H7 (cell line): ENCODE results near the gene IFRD2. TPM values are rescaled to one million over a fixed set of nuclear protein-coding genes. Genes with fewer than 3 reads are reported as not detected.

Source experiments
- DNase-seq: peaks from one replicate; pipeline ENCODE4 v3.0.0; 2012
- H3K27me3 ChIP-seq: 2 replicates; pipeline ENCODE4 v1.6.0; 2011; ENCODE audit warnings: mild to moderate bottlenecking, low read length; ENCODE audit not compliant: control insufficient read depth, insufficient read depth
- H3K36me3 ChIP-seq: replicated peaks from 2 replicates; pipeline ENCODE4 v1.5.1; 2011; ENCODE audit warnings: low read length; ENCODE audit not compliant: control insufficient read depth, insufficient read depth
- H3K4me3 ChIP-seq: 2 replicates; pipeline ENCODE4 v1.5.1; 2011; ENCODE audit warnings: low read depth, mild to moderate bottlenecking, control low read depth, low read length, moderate library complexity; ENCODE audit not compliant: insufficient read depth
- total RNA-seq: library from RNA; depleted of rRNA; stranded (reverse); fragments of >200 nt; shearing (Covaris generic); gene quantifications from 2 replicates; pipeline ENCODE4 v1.2.3, GENCODE V29; 2014

Gene IFRD2
- total RNA-seq, 1 experiment from 2014 or later = 146 TPM

- Histone ChIP-seq H3K36me3 (no peaks in the 10 kb centered on the region), H3K4me3 (peak overlapping the region; percentile 14; the same call in 1 of the 2 replicates), H3K27me3 (no peaks in the 10 kb centered on the region)
- DNase-seq = no peak
Observed at GRCh38 chr3:50299638-50299928, 7.4 kb upstream of the IFRD2 start.

GRCh38 chr3:50298836-50299637 is 6.8 kb upstream of the IFRD2 start, which contains the start of the genes HYAL3 and NAA80:
Gene HYAL3, minus strand, starts transcription at chr3:50299405. Its CDS starts 3,803 bp downstream, at chr3:50295602.
Gene NAA80, minus strand, starts transcription at chr3:50299405. Its CDS starts 1,942 bp downstream, at chr3:50297463.
- peak; percentile 100 for DNase-seq
- H3K4me3 ChIP-seq = peak within 1 kb of the TSS; percentile 98
- H3K36me3 ChIP-seq = no peaks in the 10 kb centered on the region
- no peaks in the 10 kb centered on the region for H3K27me3 ChIP-seq

- peak overlapping the region; percentile 98 for H3K4me3 ChIP-seq
- H3K27me3 ChIP-seq = no peaks in the 10 kb centered on the region
- DNase-seq = peak; percentile 71
- H3K36me3 ChIP-seq = no peaks in the 10 kb centered on the region
Observed at GRCh38 chr3:50297896-50298725, 5.9 kb upstream of the IFRD2 start.

- DNase-seq = no peak
- Histone ChIP-seq H3K27me3 (no peaks in the 10 kb centered on the region), H3K4me3 (no peak overlapping the region), H3K36me3 (no peaks in the 10 kb centered on the region)
Observed at GRCh38 chr3:50297384-50297775, 5.2 kb upstream of the IFRD2 start.

- H3K36me3 ChIP-seq = no peaks in the 10 kb centered on the region
- DNase-seq = no peak
- H3K27me3 ChIP-seq = no peaks in the 10 kb centered on the region
- no peak overlapping the region for H3K4me3 ChIP-seq
Observed at GRCh38 chr3:50296721-50297383, 4.6 kb upstream of the IFRD2 start.

GRCh38 chr3:50295553-50296431 is 3.6 kb upstream of the IFRD2 start:
- no peak overlapping the region for H3K4me3 ChIP-seq
- no peaks in the 10 kb centered on the region for H3K36me3 ChIP-seq
- H3K27me3 ChIP-seq = no peaks in the 10 kb centered on the region
- no peak for DNase-seq

GRCh38 chr3:50294492-50295403 is 2.5 kb upstream of the IFRD2 start:
- no peak for DNase-seq

GRCh38 chr3:50294089-50294488 is 1.9 kb upstream of the IFRD2 start:
- no peak for DNase-seq
- Histone ChIP-seq H3K36me3 (peaks cover 12% of the 10 kb centered on the region), H3K4me3 (no peak overlapping the region), H3K27me3 (no peaks in the 10 kb centered on the region)

More at GRCh38 chr3:50294492-50295403, 2.5 kb upstream of the IFRD2 start:
- Histone ChIP-seq H3K36me3 (peaks cover 7% of the 10 kb centered on the region), H3K4me3 (no peak overlapping the region), H3K27me3 (no peaks in the 10 kb centered on the region)

GRCh38 chr3:50293079-50293801 is 1.0 kb upstream of the IFRD2 start:
- DNase-seq = no peak
- no peaks in the 10 kb centered on the region for H3K27me3 ChIP-seq
- H3K36me3 ChIP-seq = peaks cover 20% of the 10 kb centered on the region
- H3K4me3 ChIP-seq = no peak overlapping the region

GRCh38 chr3:50290161-50290641 is 2.0 kb downstream of the IFRD2 start:
- H3K4me3 ChIP-seq = no peak overlapping the region
- H3K27me3 ChIP-seq = no peaks in the 10 kb centered on the region
- peaks cover 22% of the 10 kb centered on the region for H3K36me3 ChIP-seq
- no peak for DNase-seq

- Histone ChIP-seq H3K36me3 (peaks cover 22% of the 10 kb centered on the region), H3K4me3 (no peak overlapping the region), H3K27me3 (no peaks in the 10 kb centered on the region)
- no peak for DNase-seq
Observed at GRCh38 chr3:50289130-50289529, 3.1 kb downstream of the IFRD2 start.

- Histone ChIP-seq H3K36me3 (peaks cover 22% of the 10 kb centered on the region), H3K27me3 (no peaks in the 10 kb centered on the region), H3K4me3 (no peak overlapping the region)
- no peak for DNase-seq
Observed at GRCh38 chr3:50288387-50289007, 3.7 kb downstream of the IFRD2 start.
